Camera-type eye (tissue), 1 donor: Measurements from ENCODE around the gene PPP1R3F. TPM values are rescaled to one million over a fixed set of nuclear protein-coding genes. Genes with fewer than 3 reads are reported as not detected.

Experiments used
- total RNA-seq: library from RNA; depleted of rRNA; stranded (reverse); fragments of >200 nt; gene quantifications from one replicate; pipeline ENCODE4 v1.2.3, GENCODE V29; 2014

The PPP1R3F gene, protein sequence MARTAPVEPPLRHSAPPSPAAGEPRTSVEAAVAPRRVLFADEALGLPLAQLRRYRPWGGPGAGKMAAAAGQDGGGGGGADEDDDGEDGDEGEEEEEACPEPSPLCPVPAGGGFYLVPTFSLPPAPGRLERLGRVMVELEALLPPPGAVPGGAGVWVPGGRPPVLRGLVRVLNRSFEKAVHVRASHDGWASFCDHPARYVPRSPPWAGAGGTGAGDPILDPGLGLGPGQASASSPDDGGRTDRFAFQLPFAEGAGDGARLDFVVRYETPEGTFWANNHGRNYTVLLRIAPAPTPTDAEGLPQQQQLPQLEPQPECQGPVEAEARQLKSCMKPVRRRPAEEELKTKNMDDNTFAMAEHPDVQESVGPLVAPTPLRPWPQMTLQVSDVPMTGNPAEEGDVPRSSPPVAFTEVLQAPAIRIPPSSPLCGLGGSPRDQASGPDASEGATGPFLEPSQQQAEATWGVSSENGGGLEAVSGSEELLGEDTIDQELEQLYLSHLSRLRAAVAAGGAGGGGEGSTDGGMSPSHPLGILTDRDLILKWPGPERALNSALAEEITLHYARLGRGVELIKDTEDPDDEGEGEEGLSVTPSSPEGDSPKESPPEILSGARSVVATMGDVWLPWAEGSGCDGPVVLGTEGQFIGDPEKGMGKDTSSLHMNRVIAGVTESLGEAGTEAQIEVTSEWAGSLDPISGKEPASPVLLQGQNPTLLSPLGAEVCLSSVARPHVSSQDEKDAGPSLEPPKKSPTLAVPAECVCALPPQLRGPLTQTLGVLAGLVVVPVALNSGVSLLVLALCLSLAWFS
- 9.8 TPM for total RNA-seq

DNA sequence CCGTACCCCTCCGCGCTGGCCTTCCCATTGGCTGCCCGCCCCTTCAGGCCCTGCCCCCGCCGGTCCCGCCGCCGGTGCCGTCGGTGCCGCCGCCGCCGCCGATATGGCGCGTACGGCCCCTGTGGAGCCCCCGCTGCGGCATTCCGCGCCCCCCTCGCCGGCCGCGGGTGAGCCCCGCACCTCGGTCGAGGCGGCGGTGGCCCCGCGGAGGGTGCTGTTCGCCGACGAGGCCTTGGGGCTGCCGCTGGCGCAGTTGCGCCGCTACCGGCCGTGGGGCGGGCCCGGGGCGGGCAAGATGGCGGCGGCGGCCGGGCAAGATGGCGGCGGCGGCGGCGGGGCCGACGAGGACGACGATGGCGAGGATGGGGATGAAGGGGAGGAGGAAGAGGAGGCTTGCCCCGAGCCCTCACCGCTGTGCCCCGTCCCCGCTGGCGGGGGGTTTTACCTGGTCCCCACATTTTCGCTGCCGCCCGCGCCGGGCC is at the start of gene PPP1R3F:
PPP1R3F (plus strand) TSS at position 27 of the 482 bp plus-strand sequence; CDS start at position 104, 77 bp downstream.

DNA sequence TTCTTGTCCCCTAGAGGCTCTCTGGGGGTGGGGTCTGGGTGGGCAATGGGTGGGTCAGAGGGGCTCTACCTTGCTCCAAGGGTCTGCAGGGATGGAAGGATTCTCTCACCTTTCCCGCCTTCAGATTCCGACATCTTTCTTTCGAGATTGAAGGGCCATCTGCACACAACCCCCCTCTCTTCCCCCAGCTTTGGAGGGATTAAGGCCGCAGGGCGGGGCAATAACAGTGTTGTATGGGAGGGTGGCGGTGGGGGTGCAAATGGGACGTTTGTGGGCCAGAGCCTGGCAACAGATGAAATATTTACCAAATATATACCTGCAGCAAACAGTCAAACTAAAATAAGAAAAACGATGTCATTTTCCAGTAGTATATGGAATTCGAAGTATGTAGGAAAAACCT is 36.4 kb upstream of the PPP1R3F start, which contains the start of gene CACNA1F:
CACNA1F (minus strand) TSS at position 165 of the 400 bp plus-strand sequence; CDS start at position 134, 31 bp downstream.

GRCh38 chrX:49264460-49264859 is 5.1 kb upstream of the PPP1R3F start, which contains the start of gene FOXP3:
Gene FOXP3, minus strand, starts transcription at chrX:49264710. Its CDS starts 6,205 bp downstream, at chrX:49258505.

GRCh38 chrX:49303346-49303745 is 33.8 kb downstream of the PPP1R3F start, which contains the start of gene GAGE10:
Gene GAGE10, plus strand, starts transcription at chrX:49303646. Its CDS starts 1,214 bp downstream, at chrX:49304860.

DNA sequence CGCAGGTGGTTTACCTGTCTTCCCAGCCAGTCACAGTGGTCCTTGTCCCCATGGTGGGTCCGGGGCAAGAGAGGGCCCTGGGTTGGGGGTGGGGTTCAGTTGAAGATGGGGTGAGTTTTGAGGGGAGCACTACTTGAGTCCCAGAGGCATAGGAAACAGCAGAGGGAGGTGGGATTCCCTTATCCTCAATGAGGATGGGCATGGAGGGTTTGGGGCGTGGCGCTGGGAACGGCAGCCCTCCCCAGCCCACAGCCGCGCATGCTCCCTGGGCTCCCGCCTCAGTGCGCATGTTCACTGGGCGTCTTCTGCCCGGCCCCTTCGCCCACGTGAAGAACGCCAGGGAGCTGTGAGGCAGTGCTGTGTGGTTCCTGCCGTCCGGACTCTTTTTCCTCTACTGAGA is 52.1 kb downstream of the PPP1R3F start, which contains the start of gene GAGE12J:
GAGE12J (plus strand) TSS at position 301 of the 400 bp plus-strand sequence. CDS start 1,157 bp downstream, outside the sequence.

GRCh38 chrX:49331282-49331681 is 61.7 kb downstream of the PPP1R3F start, which contains the start of gene GAGE13:
Gene GAGE13, plus strand, starts transcription at chrX:49331582. Its CDS starts 1,156 bp downstream, at chrX:49332738.

Other genes starting within 250 kb of the PPP1R3F start
- gene TFE3, start 226.4 kb upstream of the PPP1R3F start, total RNA-seq: 26.9 TPM
- gene CCDC120, start 210.8 kb upstream of the PPP1R3F start, total RNA-seq: 5.6 TPM
- 8.6 TPM for gene PRAF2, start 195.8 kb upstream of the PPP1R3F start, total RNA-seq
- 41.8 TPM for gene WDR45, start 189.9 kb upstream of the PPP1R3F start, total RNA-seq
- 26.9 TPM for gene GPKOW, start 146.1 kb upstream of the PPP1R3F start, total RNA-seq
- 6.5 TPM for gene MAGIX, start 107.0 kb upstream of the PPP1R3F start, total RNA-seq
- gene PLP2, start 97.9 kb upstream of the PPP1R3F start, total RNA-seq: 3.4 TPM
- 6.6 TPM for gene PRICKLE3, start 83.4 kb upstream of the PPP1R3F start, total RNA-seq
- 152 TPM for gene SYP, start 69.6 kb upstream of the PPP1R3F start, total RNA-seq
- gene CACNA1F, start 36.5 kb upstream of the PPP1R3F start, total RNA-seq: 27.9 TPM
- 11.6 TPM for gene CCDC22, start 34.3 kb upstream of the PPP1R3F start, total RNA-seq
- not detected for gene FOXP3, start 5.1 kb upstream of the PPP1R3F start, total RNA-seq
- not detected for gene GAGE10, start 33.9 kb downstream of the PPP1R3F start, total RNA-seq
- gene GAGE12J, start 52.2 kb downstream of the PPP1R3F start, total RNA-seq: not detected
- not detected for gene GAGE13, start 61.8 kb downstream of the PPP1R3F start, total RNA-seq